Pancreas (tissue), 10 donors: ENCODE results near the gene DEFB124. TPM values are rescaled to one million over a fixed set of nuclear protein-coding genes. Genes with fewer than 3 reads are reported as not detected.

ENCODE experiments used
- ATAC-seq, 4 donors: fragments of 200-7000 bp; cut with Tn5 transposase; one replicate each; pipeline versions ENCODE4 v1.8.0 to v1.9.1; 2020; ENCODE audit warnings: mild to moderate bottlenecking in 4 of 4, moderate library complexity in 4 of 4
- DNase-seq, 6 donors: peaks; one replicate each; pipeline ENCODE4 v3.0.0-alpha.2; 2020
- FAIRE-seq: peaks from 2 replicates; lab custom pipeline; 2012; peaks lifted over from hg19 to GRCh38; lab: Jason Lieb, UNC
- H3K27ac ChIP-seq, 4 donors: fragments of 200-600 bp; sonication (generic); 1 replicate in 3 of 4; 2 replicates in 1 of 4; pipeline versions ENCODE4 v1.5.0 to v1.8.0; 2020
- H3K27me3 ChIP-seq, 4 donors: fragments of 200-600 bp; one replicate each; pipeline ENCODE4 v1.8.0; 2021
- H3K36me3 ChIP-seq, 3 donors: fragments of 200-600 bp; sonication (generic) in 1 of 3; one replicate each; pipeline versions ENCODE4 v1.5.0 to v1.8.0; 2020 to 2021
- H3K4me1 ChIP-seq, 3 donors: fragments of 200-600 bp; one replicate each; pipeline ENCODE4 v1.8.0; 2021
- H3K4me3 ChIP-seq, 4 donors: fragments of 200-600 bp; sonication (generic) in 2 of 4; one replicate each; pipeline versions ENCODE4 v1.5.0 to v1.8.0; 2020 to 2021
- H3K9me3 ChIP-seq, 4 donors: fragments of 200-600 bp; one replicate each; pipeline ENCODE4 v1.8.0; 2021
- WGBS, 2 donors: extraction: QIAGEN DNeasy Blood & Tissue Kit; methylation state at CpG; one replicate each; pipeline ENCODE4 v1.1.7; 2013; 5-methylcytosine and 5-hydroxymethylcytosine counted together
- intact Hi-C, 3 donors: fragments of 100-400 bp; cut with DNase I; formaldehyde crosslinking; loops; one replicate each; pipeline versions ENCODE4 v1.11.1 to v1.14.2; 2022
- polyA plus RNA-seq, 2 donors: library from polyadenylated mRNA; stranded (reverse); fragments of 200-250 nt; gene quantifications; one replicate each; pipeline ENCODE4 v1.2.3, GENCODE V29; 2013
- total RNA-seq, 6 donors: library from RNA; stranded (reverse); fragmentation: NEBNext Ultra II Directional in 4 of 6; extraction: Animal tissue kit (Norgen Biotek cat#: 25700) in 4 of 6; gene quantifications; one replicate each; pipeline versions ENCODE4 v1.2.1 to v1.2.4, GENCODE V29; 2021 to 2023
- TF ChIP-seq, protein P1 (sequence below), 4 donors: fragments of 200-600 bp; sonication (generic) in 3 of 4; IDR thresholded peaks; one replicate each; pipeline versions ENCODE4 v1.5.0 to v1.8.0; 2021; ENCODE audit warnings: antibody characterized with exemption in 4 of 4
- donor health status: healthy with polysubstance abuse.
- donor health status: DM: no; HTN: no; CAD: no; lungs with moderate emphysema.
- donor health status: DM: no; HTN: no; CAD: no.
- donor health status: control.
- donor health status: control.
- donor health status: Bipolar disorder and iron deficiency.
- donor health status: DM: yes; HTN: yes; CAD: no.
- donor health status: DM: no; HTN: no; CAD: no.
- donor health status: DM: no; HTN: no; CAD: no.
- donor health status: DM: yes; HTN: yes; CAD: no.

Gene DEFB124
- total and polyA plus RNA-seq, 8 donors = 0.32 TPM; not detected in 7

DNA sequence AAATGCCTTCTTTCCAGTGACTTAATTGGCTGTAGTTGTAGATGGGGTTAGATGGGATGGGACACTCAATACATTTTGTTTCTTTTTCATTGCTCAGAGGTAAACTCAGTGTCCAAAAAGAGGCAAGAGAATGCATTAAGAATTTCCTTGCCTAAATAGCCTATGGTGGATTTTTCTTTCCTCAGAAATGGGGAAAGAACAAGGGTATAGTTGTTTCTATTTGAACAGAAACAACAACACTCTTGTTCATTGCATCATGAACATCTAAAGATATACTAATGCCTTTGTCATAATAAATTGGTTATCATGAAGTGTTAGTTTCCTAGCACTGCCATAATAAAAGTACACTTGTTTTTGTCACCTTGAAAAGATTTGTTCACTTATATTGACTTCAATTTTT, 49.1 kb downstream of the DEFB124 start:
- H3K9me3 ChIP-seq = no peaks in the 10 kb centered on the region
- TF ChIP-seq, protein P1, sequence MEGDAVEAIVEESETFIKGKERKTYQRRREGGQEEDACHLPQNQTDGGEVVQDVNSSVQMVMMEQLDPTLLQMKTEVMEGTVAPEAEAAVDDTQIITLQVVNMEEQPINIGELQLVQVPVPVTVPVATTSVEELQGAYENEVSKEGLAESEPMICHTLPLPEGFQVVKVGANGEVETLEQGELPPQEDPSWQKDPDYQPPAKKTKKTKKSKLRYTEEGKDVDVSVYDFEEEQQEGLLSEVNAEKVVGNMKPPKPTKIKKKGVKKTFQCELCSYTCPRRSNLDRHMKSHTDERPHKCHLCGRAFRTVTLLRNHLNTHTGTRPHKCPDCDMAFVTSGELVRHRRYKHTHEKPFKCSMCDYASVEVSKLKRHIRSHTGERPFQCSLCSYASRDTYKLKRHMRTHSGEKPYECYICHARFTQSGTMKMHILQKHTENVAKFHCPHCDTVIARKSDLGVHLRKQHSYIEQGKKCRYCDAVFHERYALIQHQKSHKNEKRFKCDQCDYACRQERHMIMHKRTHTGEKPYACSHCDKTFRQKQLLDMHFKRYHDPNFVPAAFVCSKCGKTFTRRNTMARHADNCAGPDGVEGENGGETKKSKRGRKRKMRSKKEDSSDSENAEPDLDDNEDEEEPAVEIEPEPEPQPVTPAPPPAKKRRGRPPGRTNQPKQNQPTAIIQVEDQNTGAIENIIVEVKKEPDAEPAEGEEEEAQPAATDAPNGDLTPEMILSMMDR (IDR thresholded peaks at IDR 0.05) = no peak
- intact Hi-C loops = no loop called here
- H3K4me1 ChIP-seq = no peaks in the 10 kb centered on the region
- H3K36me3 ChIP-seq = no peaks in the 10 kb centered on the region
- ATAC-seq = no peak
- DNase-seq = no peak
- peaks cover 0 to 6% (median 1%) of the 10 kb centered on the region in 4 donors for H3K27me3 ChIP-seq
- H3K27ac ChIP-seq = no peak overlapping the region
- no peak overlapping the region for H3K4me3 ChIP-seq
- FAIRE-seq = no peak

DNA sequence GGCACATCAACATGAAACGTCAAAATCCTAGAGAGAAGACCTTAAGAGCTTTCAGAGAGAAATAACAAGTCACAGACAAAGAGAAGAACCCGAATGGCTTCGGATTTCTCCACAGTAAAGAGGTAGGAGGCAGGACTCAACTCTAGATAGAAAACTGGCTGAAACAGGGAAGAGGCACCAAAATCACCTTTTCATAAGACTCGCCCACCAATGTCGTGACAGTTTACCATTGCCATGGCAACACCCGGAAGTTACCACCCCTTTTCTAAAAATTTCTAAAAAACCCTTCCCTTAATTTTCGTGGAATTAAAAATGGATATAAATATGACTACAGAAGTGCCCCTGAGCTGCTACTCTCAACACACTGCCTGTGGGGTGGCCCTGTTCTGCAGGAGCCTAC, 56.6 kb downstream of the DEFB124 start:
- TF ChIP-seq, protein P1 (IDR thresholded peaks at IDR 0.05) = no peak
- WGBS, 2 donors = 66 to 68% methylated on average over 7 of the region's 7 CpGs
- Histone ChIP-seq H3K27ac (no peak overlapping the region), H3K9me3 (no peaks in the 10 kb centered on the region), H3K27me3 (peaks cover 0 to 6% (median 0%) of the 10 kb centered on the region in 4 donors), H3K4me3 (no peak overlapping the region), H3K36me3 (no peaks in the 10 kb centered on the region), H3K4me1 (no peaks in the 10 kb centered on the region)
- FAIRE-seq (no peak), ATAC-seq (no peak), DNase-seq (no peak)
- intact Hi-C loops = no loop called here

DNA sequence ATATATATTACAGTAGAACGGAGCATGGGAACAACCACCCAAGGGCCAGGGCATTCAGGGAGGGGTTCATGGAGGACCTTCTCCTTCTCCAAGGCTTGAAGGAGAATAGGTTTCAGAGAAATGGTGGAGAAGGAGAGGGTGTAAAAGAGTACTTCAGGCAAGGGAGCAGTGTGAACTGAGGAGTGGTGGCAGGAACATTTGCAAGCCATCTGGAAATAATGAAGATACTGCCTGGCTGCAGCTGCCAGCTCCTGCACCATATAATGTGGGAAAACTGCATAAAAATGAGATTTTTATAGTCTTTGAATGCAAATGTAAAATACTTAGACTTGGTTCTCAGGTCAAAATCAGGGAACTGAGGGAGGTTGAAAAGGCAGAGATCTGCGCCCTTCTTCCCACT, 59.3 kb downstream of the DEFB124 start:
- H3K36me3 ChIP-seq = no peaks in the 10 kb centered on the region
- FAIRE-seq (no peak), ATAC-seq (no peak), DNase-seq (no peak)
- H3K27ac ChIP-seq = no peak overlapping the region
- no peaks in the 10 kb centered on the region for H3K9me3 ChIP-seq
- no peak overlapping the region for H3K4me3 ChIP-seq
- WGBS, 2 donors = 78 to 84% methylated on average over 2 of the region's 2 CpGs
- H3K4me1 ChIP-seq = no peaks in the 10 kb centered on the region
- intact Hi-C loops = no loop called here
- TF ChIP-seq, protein P1 (IDR thresholded peaks at IDR 0.05) = no peak
- H3K27me3 ChIP-seq = no peaks in the 10 kb centered on the region

Other genes starting within 250 kb of the DEFB124 start
- gene DEFB115, start 217.5 kb downstream of the DEFB124 start, total RNA-seq = not detected
- gene DEFB115, start 217.5 kb downstream of the DEFB124 start, polyA plus RNA-seq = not detected
- not detected for gene DEFB116, start 166.5 kb downstream of the DEFB124 start, total RNA-seq
- not detected for gene DEFB116, start 166.5 kb downstream of the DEFB124 start, polyA plus RNA-seq
- gene DEFB118, start 106.5 kb downstream of the DEFB124 start, total RNA-seq = not detected
- not detected for gene DEFB118, start 106.5 kb downstream of the DEFB124 start, polyA plus RNA-seq
- not detected for gene DEFB119, start 84.5 kb downstream of the DEFB124 start, total RNA-seq
- not detected for gene DEFB119, start 84.5 kb downstream of the DEFB124 start, polyA plus RNA-seq
- gene DEFB121, start 68.9 kb downstream of the DEFB124 start, total RNA-seq = not detected
- gene DEFB121, start 68.9 kb downstream of the DEFB124 start, polyA plus RNA-seq = not detected
- not detected for gene DEFB123, start 34.5 kb downstream of the DEFB124 start, total RNA-seq
- gene DEFB123, start 34.5 kb downstream of the DEFB124 start, polyA plus RNA-seq = not detected
- under 1 TPM in 5 of 6 donors, not detected in 1; 0.14 to 0.56 (median 0.26) TPM for gene REM1, start 161 bp upstream of the DEFB124 start, total RNA-seq
- 1 to 10 TPM in 1 of 2 donors, under 1 TPM in 1; 0.87 to 1.7 TPM for gene REM1, start 161 bp upstream of the DEFB124 start, polyA plus RNA-seq
- 100 to 1,000 TPM; 139 to 237 (median 184) TPM for gene HM13, start 39.3 kb upstream of the DEFB124 start, total RNA-seq
- 100 to 1,000 TPM; 178 to 286 TPM for gene HM13, start 39.3 kb upstream of the DEFB124 start, polyA plus RNA-seq
- gene ID1, start 130.2 kb upstream of the DEFB124 start, total RNA-seq = 10 to 100 TPM in 5 of 6 donors, 1 to 10 TPM in 1; 9.5 to 39.3 (median 17.4) TPM
- 10 to 100 TPM; 50.9 to 64.7 TPM for gene ID1, start 130.2 kb upstream of the DEFB124 start, polyA plus RNA-seq
- under 1 TPM in 5 of 6 donors, not detected in 1; 0.28 to 0.94 (median 0.60) TPM for gene COX4I2, start 162.8 kb upstream of the DEFB124 start, total RNA-seq
- 1 to 10 TPM; 3.7 to 7.8 TPM for gene COX4I2, start 162.8 kb upstream of the DEFB124 start, polyA plus RNA-seq
- 10 to 100 TPM; 27.3 to 59.8 (median 40.0) TPM for gene BCL2L1, start 247.7 kb upstream of the DEFB124 start, total RNA-seq
- gene BCL2L1, start 247.7 kb upstream of the DEFB124 start, polyA plus RNA-seq = 10 to 100 TPM; 40.8 to 55.5 TPM